ENCODE results near the gene MBIP.
"Not testable (repeated sequence)": the region's sequence is repeated elsewhere in the genome, so short reads cannot be mapped to it uniquely, and the experiment has no call there.

The MBIP gene

GRCh38 chr14:36340276-36340890 lies 19.9 kb upstream of the MBIP start:
- Histone ChIP-seq H3K79me2 (ENCODE audit: control insufficient read depth, insufficient read depth, low read length, unreplicated experiment) (no peaks in the 10 kb centered on the region), H3K4me3 (ENCODE audit: low read depth, low read length) (no peak overlapping the region), H3K27me3 (ENCODE audit: insufficient read depth, low read length) (peaks cover 83% of the 10 kb centered on the region), H2AFZ (ENCODE audit: low read length, unreplicated experiment) (no peak overlapping the region), H3K27ac (ENCODE audit: low read depth, low read length) (no peak overlapping the region), H3K4me1 (ENCODE audit: control insufficient read depth, insufficient read depth, low read length, unreplicated experiment) (no peaks in the 10 kb centered on the region), H3K36me3 (ENCODE audit: insufficient read depth, low read length) (no peaks in the 10 kb centered on the region)

- no peak overlapping the region for H2AFZ ChIP-seq (ENCODE audit: low read length, unreplicated experiment)
- no peak overlapping the region for H3K4me3 ChIP-seq (ENCODE audit: low read depth, low read length)
- H3K4me1 ChIP-seq (ENCODE audit: control insufficient read depth, insufficient read depth, low read length, unreplicated experiment) = no peaks in the 10 kb centered on the region
- no peaks in the 10 kb centered on the region for H3K79me2 ChIP-seq (ENCODE audit: control insufficient read depth, insufficient read depth, low read length, unreplicated experiment)
- no peak overlapping the region for H3K27ac ChIP-seq (ENCODE audit: low read depth, low read length)
- H3K36me3 ChIP-seq (ENCODE audit: insufficient read depth, low read length) = no peaks in the 10 kb centered on the region
- peaks cover 82% of the 10 kb centered on the region for H3K27me3 ChIP-seq (ENCODE audit: insufficient read depth, low read length)
These were observed 19.4 kb upstream of the MBIP start for GRCh38 chr14:36339816-36340215.

DNA sequence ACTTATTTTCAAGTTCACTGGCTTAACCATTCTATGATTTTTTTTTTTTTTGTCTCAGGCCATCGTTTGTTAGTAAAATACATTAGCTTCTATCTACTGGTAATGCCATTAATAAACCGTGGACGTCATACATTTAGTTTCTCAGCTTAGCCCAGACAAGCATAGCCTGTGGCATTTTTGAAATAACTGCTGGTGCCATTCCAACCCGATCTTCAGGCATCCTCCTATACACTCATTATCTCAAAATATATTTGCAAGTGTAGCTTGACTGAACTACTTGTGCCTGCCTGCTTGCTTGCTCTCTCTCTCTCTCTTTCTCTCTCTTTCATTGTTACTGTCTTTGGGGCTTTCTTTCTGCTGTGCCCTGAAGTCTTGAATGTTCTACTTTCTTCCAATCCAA lies 12.7 kb upstream of the MBIP start:
- no peaks in the 10 kb centered on the region for H3K36me3 ChIP-seq (ENCODE audit: insufficient read depth, low read length)
- H3K79me2 ChIP-seq (ENCODE audit: control insufficient read depth, insufficient read depth, low read length, unreplicated experiment) = no peaks in the 10 kb centered on the region
- H2AFZ ChIP-seq (ENCODE audit: low read length, unreplicated experiment) = no peak overlapping the region
- H3K27ac ChIP-seq (ENCODE audit: low read depth, low read length) = no peak overlapping the region
- H3K4me1 ChIP-seq (ENCODE audit: control insufficient read depth, insufficient read depth, low read length, unreplicated experiment) = no peaks in the 10 kb centered on the region
- H3K4me3 ChIP-seq (ENCODE audit: low read depth, low read length) = no peak overlapping the region
- peaks cover 85% of the 10 kb centered on the region for H3K27me3 ChIP-seq (ENCODE audit: insufficient read depth, low read length)

- not testable (repeated sequence) for H3K79me2 ChIP-seq (ENCODE audit: control insufficient read depth, insufficient read depth, low read length, unreplicated experiment); H3K36me3 ChIP-seq (ENCODE audit: insufficient read depth, low read length); H3K4me1 ChIP-seq (ENCODE audit: control insufficient read depth, insufficient read depth, low read length, unreplicated experiment); H3K27ac ChIP-seq (ENCODE audit: low read depth, low read length); H3K4me3 ChIP-seq (ENCODE audit: low read depth, low read length); H2AFZ ChIP-seq (ENCODE audit: low read length, unreplicated experiment)
- H3K27me3 ChIP-seq (ENCODE audit: insufficient read depth, low read length) = peaks cover 85% of the 10 kb centered on the region
These were observed 7.1 kb upstream of the MBIP start for GRCh38 chr14:36327573-36327972.

DNA sequence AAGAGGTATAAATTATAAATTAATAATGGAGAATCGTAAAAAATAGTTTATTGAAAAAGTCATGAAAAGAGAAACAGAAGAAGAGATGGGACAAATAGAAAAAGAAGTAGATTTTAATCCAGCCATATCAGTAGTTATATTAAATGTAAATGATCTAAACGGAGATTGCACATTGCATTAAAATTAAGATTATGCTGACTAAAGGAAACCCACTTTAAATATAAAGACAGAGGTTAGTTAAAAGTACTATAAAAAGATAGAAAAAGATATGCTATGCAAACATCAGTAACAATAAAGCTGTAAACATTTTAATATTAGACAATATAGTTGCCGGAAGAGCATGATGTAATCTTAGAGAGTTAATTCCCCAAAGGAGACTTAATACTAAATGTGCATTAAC lies 5.4 kb upstream of the MBIP start:
- Histone ChIP-seq H3K36me3 (ENCODE audit: insufficient read depth, low read length) (no peaks in the 10 kb centered on the region), H3K27me3 (ENCODE audit: insufficient read depth, low read length) (peaks cover 86% of the 10 kb centered on the region), H3K4me1 (ENCODE audit: control insufficient read depth, insufficient read depth, low read length, unreplicated experiment) (no peaks in the 10 kb centered on the region), H3K27ac (ENCODE audit: low read depth, low read length) (no peak overlapping the region), H3K79me2 (ENCODE audit: control insufficient read depth, insufficient read depth, low read length, unreplicated experiment) (no peaks in the 10 kb centered on the region), H3K4me3 (ENCODE audit: low read depth, low read length) (no peak overlapping the region), H2AFZ (ENCODE audit: low read length, unreplicated experiment) (no peak overlapping the region)

DNA sequence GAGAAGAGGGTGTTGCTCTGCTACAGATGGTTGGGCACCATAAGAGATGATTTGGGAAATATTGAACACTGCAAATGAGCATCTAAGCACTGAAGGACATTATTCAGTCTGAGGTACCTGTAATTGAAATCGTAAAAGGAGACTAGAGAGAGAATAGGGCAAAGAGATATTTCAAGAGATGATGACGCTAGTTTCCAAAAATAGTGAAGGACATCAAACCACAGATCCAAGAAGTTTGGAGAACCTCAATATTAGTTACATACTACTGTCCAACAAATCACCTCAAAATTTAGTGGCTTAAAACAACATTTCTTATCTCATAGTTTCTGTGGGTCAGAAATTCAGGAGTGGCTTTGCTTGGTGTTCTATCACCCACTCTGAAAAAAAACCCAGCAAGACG lies 4.5 kb upstream of the MBIP start:
- Histone ChIP-seq H3K79me2 (ENCODE audit: control insufficient read depth, insufficient read depth, low read length, unreplicated experiment) (peaks cover 5% of the 10 kb centered on the region), H3K36me3 (ENCODE audit: insufficient read depth, low read length) (no peaks in the 10 kb centered on the region), H3K4me3 (ENCODE audit: low read depth, low read length) (no peak overlapping the region), H3K4me1 (ENCODE audit: control insufficient read depth, insufficient read depth, low read length, unreplicated experiment) (no peaks in the 10 kb centered on the region), H3K27ac (ENCODE audit: low read depth, low read length) (no peak overlapping the region), H3K27me3 (ENCODE audit: insufficient read depth, low read length) (peaks cover 77% of the 10 kb centered on the region), H2AFZ (ENCODE audit: low read length, unreplicated experiment) (no peak overlapping the region)

GRCh38 chr14:36320897-36321381 lies 502 bp upstream of the MBIP start:
- Histone ChIP-seq H3K4me3 (ENCODE audit: low read depth, low read length) (peak overlapping the region; percentile 94), H3K27ac (ENCODE audit: low read depth, low read length) (no peak overlapping the region)

GRCh38 chr14:36319899-36320199 lies 588 bp downstream of the MBIP start:
- Histone ChIP-seq H3K79me2 (ENCODE audit: control insufficient read depth, insufficient read depth, low read length, unreplicated experiment) (peaks cover 51% of the 10 kb centered on the region), H3K36me3 (ENCODE audit: insufficient read depth, low read length) (no peaks in the 10 kb centered on the region), H3K4me3 (ENCODE audit: low read depth, low read length) (peak overlapping the region; percentile 94), H2AFZ (ENCODE audit: low read length, unreplicated experiment) (peak overlapping the region; percentile 80), H3K27ac (ENCODE audit: low read depth, low read length) (peak overlapping the region; percentile 56), H3K4me1 (ENCODE audit: control insufficient read depth, insufficient read depth, low read length, unreplicated experiment) (peaks cover 24% of the 10 kb centered on the region), H3K27me3 (ENCODE audit: insufficient read depth, low read length) (peaks cover 37% of the 10 kb centered on the region)

More at GRCh38 chr14:36320897-36321381, 502 bp upstream of the MBIP start:
- Histone ChIP-seq H3K79me2 (ENCODE audit: control insufficient read depth, insufficient read depth, low read length, unreplicated experiment) (peaks cover 40% of the 10 kb centered on the region), H3K36me3 (ENCODE audit: insufficient read depth, low read length) (no peaks in the 10 kb centered on the region), H3K4me1 (ENCODE audit: control insufficient read depth, insufficient read depth, low read length, unreplicated experiment) (peaks cover 20% of the 10 kb centered on the region), H2AFZ (ENCODE audit: low read length, unreplicated experiment) (peak overlapping the region; percentile 96), H3K27me3 (ENCODE audit: insufficient read depth, low read length) (peaks cover 43% of the 10 kb centered on the region)

DNA sequence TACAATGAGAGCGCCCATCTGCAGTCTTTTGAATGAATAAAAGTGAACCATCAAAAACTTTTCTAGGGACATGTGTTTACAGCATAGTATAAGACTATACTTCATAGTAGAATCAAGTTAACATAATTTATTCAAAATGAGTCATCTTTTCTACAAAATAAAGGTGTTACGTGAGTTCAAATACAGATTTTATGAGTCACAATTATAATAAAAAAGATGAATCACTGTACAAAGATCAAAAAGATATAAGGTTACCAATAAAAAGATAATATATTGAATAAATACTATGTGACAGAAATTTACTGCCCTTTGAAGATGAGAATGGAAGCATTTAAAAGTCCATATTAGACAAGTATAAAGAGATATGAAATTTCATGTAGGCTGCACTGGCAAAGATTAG lies 2.8 kb downstream of the MBIP start:
- Histone ChIP-seq H3K4me1 (ENCODE audit: control insufficient read depth, insufficient read depth, low read length, unreplicated experiment) (peaks cover 24% of the 10 kb centered on the region), H3K36me3 (ENCODE audit: insufficient read depth, low read length) (no peaks in the 10 kb centered on the region), H3K79me2 (ENCODE audit: control insufficient read depth, insufficient read depth, low read length, unreplicated experiment) (peaks cover 63% of the 10 kb centered on the region), H3K27ac (ENCODE audit: low read depth, low read length) (no peak overlapping the region), H2AFZ (ENCODE audit: low read length, unreplicated experiment) (no peak overlapping the region), H3K4me3 (ENCODE audit: low read depth, low read length) (peak overlapping the region; percentile 39), H3K27me3 (ENCODE audit: insufficient read depth, low read length) (peaks cover 15% of the 10 kb centered on the region)

DNA sequence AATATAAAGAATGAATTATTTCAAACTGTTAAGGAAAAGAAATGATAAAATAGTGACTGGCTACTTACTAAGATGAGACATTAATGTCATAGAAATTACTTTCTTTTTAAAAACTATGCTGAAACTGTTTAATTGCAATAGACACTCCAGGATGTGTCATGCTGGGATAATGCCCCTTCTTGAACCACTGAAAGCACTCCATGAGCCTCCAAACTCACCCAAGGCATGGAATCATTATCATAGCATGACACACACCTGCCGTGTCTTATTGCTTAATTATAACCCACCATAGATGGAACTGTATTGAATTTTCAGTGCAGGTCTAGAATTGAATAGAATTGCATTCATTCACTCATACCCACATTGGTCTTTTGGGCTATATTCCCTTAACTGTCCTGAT lies 4.3 kb downstream of the MBIP start:
- no peak overlapping the region for H3K4me3 ChIP-seq (ENCODE audit: low read depth, low read length)
- peaks cover under 1% of the 10 kb centered on the region; the same call in 1 of the 2 replicates for H3K27me3 ChIP-seq (ENCODE audit: insufficient read depth, low read length)
- H2AFZ ChIP-seq (ENCODE audit: low read length, unreplicated experiment) = no peak overlapping the region
- H3K4me1 ChIP-seq (ENCODE audit: control insufficient read depth, insufficient read depth, low read length, unreplicated experiment) = peaks cover 24% of the 10 kb centered on the region
- peaks cover 5% of the 10 kb centered on the region; the same call in 1 of the 2 replicates for H3K36me3 ChIP-seq (ENCODE audit: insufficient read depth, low read length)
- no peak overlapping the region for H3K27ac ChIP-seq (ENCODE audit: low read depth, low read length)
- peaks cover 63% of the 10 kb centered on the region for H3K79me2 ChIP-seq (ENCODE audit: control insufficient read depth, insufficient read depth, low read length, unreplicated experiment)

GRCh38 chr14:36315159-36315853 lies 5.1 kb downstream of the MBIP start:
- Histone ChIP-seq H3K27ac (ENCODE audit: low read depth, low read length) (no peak overlapping the region), H3K27me3 (ENCODE audit: insufficient read depth, low read length) (no peaks in the 10 kb centered on the region), H2AFZ (ENCODE audit: low read length, unreplicated experiment) (no peak overlapping the region), H3K36me3 (ENCODE audit: insufficient read depth, low read length) (peaks cover 13% of the 10 kb centered on the region), H3K79me2 (ENCODE audit: control insufficient read depth, insufficient read depth, low read length, unreplicated experiment) (peaks cover 64% of the 10 kb centered on the region), H3K4me1 (ENCODE audit: control insufficient read depth, insufficient read depth, low read length, unreplicated experiment) (peaks cover 24% of the 10 kb centered on the region), H3K4me3 (ENCODE audit: low read depth, low read length) (no peak overlapping the region)
